ENCODE measurements around the gene CLOCK.

Gene CLOCK

GRCh38 chr4:55458164-55458563 is 88.5 kb downstream of the CLOCK start:
- Histone ChIP-seq H3K27ac (ENCODE audit: low read depth, low read length) (no peak overlapping the region), H3K4me2 (ENCODE audit: low read length) (no peak overlapping the region)

GRCh38 chr4:55450566-55450965 is 96.1 kb downstream of the CLOCK start:
- peaks cover 29% of the 10 kb centered on the region for H3K36me3 ChIP-seq (ENCODE audit: control insufficient read depth, low read length)
- no peaks in the 10 kb centered on the region for H3K79me2 ChIP-seq (ENCODE audit: control insufficient read depth, low read length)

More at GRCh38 chr4:55458164-55458563, 88.5 kb downstream of the CLOCK start:
- no peaks in the 10 kb centered on the region for H3F3A ChIP-seq (ENCODE audit: control insufficient read depth, insufficient read depth)
- H3K9me2 ChIP-seq (replicated peaks; ENCODE audit: control insufficient read depth, low read length), result no peaks in the 10 kb centered on the region
- no peaks in the 10 kb centered on the region for H3K9me3 ChIP-seq (ENCODE audit: control insufficient read depth, insufficient read depth, low read length)
- H4K20me1 ChIP-seq (ENCODE audit: control insufficient read depth, insufficient read depth, low read depth, low read length), result no peaks in the 10 kb centered on the region
- no peak for TF ChIP-seq CTCF (IDR thresholded peaks at IDR 0.05; ENCODE audit: low read depth, low read length, poor library complexity, severe bottlenecking)
- H3K79me2 ChIP-seq (ENCODE audit: control insufficient read depth, low read length), result no peaks in the 10 kb centered on the region
- H3K27me3 ChIP-seq (ENCODE audit: control insufficient read depth, low read length), result no peaks in the 10 kb centered on the region
- no peak overlapping the region for H3K4me3 ChIP-seq (ENCODE audit: low read length)
- H3K36me3 ChIP-seq (ENCODE audit: control insufficient read depth, low read length), result no peaks in the 10 kb centered on the region
- H3K4me1 ChIP-seq (ENCODE audit: control insufficient read depth, low read length), result no peaks in the 10 kb centered on the region

GRCh38 chr4:55447831-55448230 is 98.9 kb downstream of the CLOCK start:
- H4K20me1 ChIP-seq (ENCODE audit: control insufficient read depth, insufficient read depth, low read depth, low read length), result no peaks in the 10 kb centered on the region
- TF ChIP-seq EZH2phosphoT487 (IDR thresholded peaks at IDR 0.05; ENCODE audit: borderline replicate concordance, low read length) (no peak), CTCF (IDR thresholded peaks at IDR 0.05; ENCODE audit: low read depth, low read length, poor library complexity, severe bottlenecking) (no peak)
- no peaks in the 10 kb centered on the region for H3K9me2 ChIP-seq (replicated peaks; ENCODE audit: control insufficient read depth, low read length)
- H3K79me2 ChIP-seq (ENCODE audit: control insufficient read depth, low read length), result no peaks in the 10 kb centered on the region
- H3K36me3 ChIP-seq (ENCODE audit: control insufficient read depth, low read length), result peaks cover 29% of the 10 kb centered on the region
- H3K27ac ChIP-seq (ENCODE audit: low read depth, low read length), result no peak overlapping the region
- H3F3A ChIP-seq (ENCODE audit: control insufficient read depth, insufficient read depth), result no peaks in the 10 kb centered on the region; the same call in 1 of the 2 replicates
- H3K9me3 ChIP-seq (ENCODE audit: control insufficient read depth, insufficient read depth, low read length), result no peaks in the 10 kb centered on the region
- H3K4me1 ChIP-seq (ENCODE audit: control insufficient read depth, low read length), result no peaks in the 10 kb centered on the region
- no peak overlapping the region for H3K4me3 ChIP-seq (ENCODE audit: low read length)
- no peaks in the 10 kb centered on the region for H3K27me3 ChIP-seq (ENCODE audit: control insufficient read depth, low read length)
- H3K4me2 ChIP-seq (ENCODE audit: low read length), result no peak overlapping the region

More at GRCh38 chr4:55450566-55450965, 96.1 kb downstream of the CLOCK start:
- Histone ChIP-seq H3K9me2 (replicated peaks; ENCODE audit: control insufficient read depth, low read length) (no peaks in the 10 kb centered on the region), H4K20me1 (ENCODE audit: control insufficient read depth, insufficient read depth, low read depth, low read length) (no peaks in the 10 kb centered on the region), H3F3A (ENCODE audit: control insufficient read depth, insufficient read depth) (no peaks in the 10 kb centered on the region; the same call in 1 of the 2 replicates), H3K4me1 (ENCODE audit: control insufficient read depth, low read length) (no peaks in the 10 kb centered on the region), H3K27ac (ENCODE audit: low read depth, low read length) (no peak overlapping the region), H3K4me2 (ENCODE audit: low read length) (no peak overlapping the region), H3K9me3 (ENCODE audit: control insufficient read depth, insufficient read depth, low read length) (no peaks in the 10 kb centered on the region), H3K4me3 (ENCODE audit: low read length) (no peak overlapping the region), H3K27me3 (ENCODE audit: control insufficient read depth, low read length) (no peaks in the 10 kb centered on the region)
- no peak for TF ChIP-seq CTCF (IDR thresholded peaks at IDR 0.05; ENCODE audit: low read depth, low read length, poor library complexity, severe bottlenecking)
- no peak for TF ChIP-seq EZH2phosphoT487 (IDR thresholded peaks at IDR 0.05; ENCODE audit: borderline replicate concordance, low read length)

Data from DOHH2 (cell line).